ENCODE data around the gene TTLL5. TPM values are rescaled to one million over a fixed set of nuclear protein-coding genes. Genes with fewer than 3 reads are reported as not detected.

Gene TTLL5
- total RNA-seq, 1 experiment from 2014 or later: 35.7 TPM

GRCh38 chr14:75804570-75805275 lies 143.7 kb downstream of the TTLL5 start:
- no peak overlapping the region for H3T11ph ChIP-seq (ENCODE audit: low read length)
- Mint-ChIP-seq H3K9me3 (no peaks in the 10 kb centered on the region), H3K27ac (peak overlapping the region in 1 of 3 experiments; percentile 7; a peak in 1 of 7 replicates), H3K27me3 (ENCODE audit: low read depth) (no peaks in the 10 kb centered on the region), H3K4me1 (peaks cover 0 to 11% of the 10 kb centered on the region in 2 experiments; a peak in 2 of 4 replicates), H3K36me3 (ENCODE audit: insufficient read depth in 1 of 3, low read depth in 3 of 3) (peaks cover 6 to 9% (median 7%) of the 10 kb centered on the region in 3 experiments; a peak in 5 of 7 replicates), H3K4me3 (no peak overlapping the region)
- no CpG with 5 or more reads among the region's 2 CpGs for WGBS (ENCODE audit: extremely low coverage, insufficient read length, low lambda C conversion rate)
- H2BK15ac ChIP-seq (ENCODE audit: low read depth, low read length): no peak overlapping the region
- no peak overlapping the region for H3K18ac ChIP-seq (ENCODE audit: insufficient read length, low read depth, low read length)
- no peak overlapping the region for H3K4ac ChIP-seq (ENCODE audit: low read depth, low read length)
- no peak overlapping the region for H3K56ac ChIP-seq (ENCODE audit: insufficient read length, low read depth, low read length)
- H3K27ac ChIP-seq (ENCODE audit: insufficient read length, low read depth, low read length): no peak overlapping the region
- H4K5ac ChIP-seq (ENCODE audit: insufficient read length, low read depth, low read length): no peak overlapping the region
- TF ChIP-seq, protein P1, sequence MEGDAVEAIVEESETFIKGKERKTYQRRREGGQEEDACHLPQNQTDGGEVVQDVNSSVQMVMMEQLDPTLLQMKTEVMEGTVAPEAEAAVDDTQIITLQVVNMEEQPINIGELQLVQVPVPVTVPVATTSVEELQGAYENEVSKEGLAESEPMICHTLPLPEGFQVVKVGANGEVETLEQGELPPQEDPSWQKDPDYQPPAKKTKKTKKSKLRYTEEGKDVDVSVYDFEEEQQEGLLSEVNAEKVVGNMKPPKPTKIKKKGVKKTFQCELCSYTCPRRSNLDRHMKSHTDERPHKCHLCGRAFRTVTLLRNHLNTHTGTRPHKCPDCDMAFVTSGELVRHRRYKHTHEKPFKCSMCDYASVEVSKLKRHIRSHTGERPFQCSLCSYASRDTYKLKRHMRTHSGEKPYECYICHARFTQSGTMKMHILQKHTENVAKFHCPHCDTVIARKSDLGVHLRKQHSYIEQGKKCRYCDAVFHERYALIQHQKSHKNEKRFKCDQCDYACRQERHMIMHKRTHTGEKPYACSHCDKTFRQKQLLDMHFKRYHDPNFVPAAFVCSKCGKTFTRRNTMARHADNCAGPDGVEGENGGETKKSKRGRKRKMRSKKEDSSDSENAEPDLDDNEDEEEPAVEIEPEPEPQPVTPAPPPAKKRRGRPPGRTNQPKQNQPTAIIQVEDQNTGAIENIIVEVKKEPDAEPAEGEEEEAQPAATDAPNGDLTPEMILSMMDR (conservative IDR thresholded peaks at IDR 0.05): no peak
- no peak overlapping the region for H2BK120ac ChIP-seq (ENCODE audit: low read depth, low read length, poor library complexity, severe bottlenecking)
- no peaks in the 10 kb centered on the region for H3K27me3 ChIP-seq (ENCODE audit: insufficient read depth, low read length)
- H3K9ac ChIP-seq (ENCODE audit: extremely low read depth, insufficient read length, low read length): no peak overlapping the region
- H4K8ac ChIP-seq (replicated peaks; ENCODE audit: insufficient read length, low read depth, low read length): no peak overlapping the region
- H3K79me2 ChIP-seq (ENCODE audit: insufficient read depth, low read length): no peaks in the 10 kb centered on the region
- no peak overlapping the region for H2AK5ac ChIP-seq (ENCODE audit: insufficient read length, low read length)
- no peak overlapping the region for H3K14ac ChIP-seq (ENCODE audit: insufficient read depth, low read length)
- no peak overlapping the region for H2BK20ac ChIP-seq (ENCODE audit: low read depth, low read length, poor library complexity, severe bottlenecking)
- no peak for DNase-seq
- no peak overlapping the region for H2BK5ac ChIP-seq (ENCODE audit: insufficient read length, low read length)
- no peak overlapping the region for H3K23ac ChIP-seq (ENCODE audit: insufficient read length, low read depth, low read length)
- no peak overlapping the region for H2BK12ac ChIP-seq (ENCODE audit: insufficient read length, low read depth, low read length)
- H3K9me3 ChIP-seq (ENCODE audit: control insufficient read depth, low read depth, low read length): no peaks in the 10 kb centered on the region
- no peaks in the 10 kb centered on the region for H4K20me1 ChIP-seq (ENCODE audit: control insufficient read depth, insufficient read depth, insufficient read length)
- no peak overlapping the region for H4K91ac ChIP-seq (ENCODE audit: insufficient read length, low read depth, low read length)
- no peaks in the 10 kb centered on the region for H3K4me1 ChIP-seq (ENCODE audit: insufficient read depth, low read length)
- H3K4me2 ChIP-seq (ENCODE audit: insufficient read depth, insufficient read length, low read length): no peak overlapping the region
- no peak overlapping the region for H2AFZ ChIP-seq (ENCODE audit: low read length)
- H3K23me2 ChIP-seq (ENCODE audit: insufficient read length, low read depth, low read length, poor library complexity, severe bottlenecking): no peaks in the 10 kb centered on the region
- H3K79me1 ChIP-seq (ENCODE audit: insufficient read depth, low read depth, low read length, poor library complexity, severe bottlenecking): no peaks in the 10 kb centered on the region
